ENCODE data around the gene LMO7.

LMO7 gene

GRCh38 chr13:75896271-75896670, 260.1 kb downstream of the LMO7 start:
- no peak for DNase-seq (ENCODE audit: low spot score)

- no peak for DNase-seq (ENCODE audit: low spot score)
Observed at GRCh38 chr13:75897386-75897785, 261.3 kb downstream of the LMO7 start.

DNA sequence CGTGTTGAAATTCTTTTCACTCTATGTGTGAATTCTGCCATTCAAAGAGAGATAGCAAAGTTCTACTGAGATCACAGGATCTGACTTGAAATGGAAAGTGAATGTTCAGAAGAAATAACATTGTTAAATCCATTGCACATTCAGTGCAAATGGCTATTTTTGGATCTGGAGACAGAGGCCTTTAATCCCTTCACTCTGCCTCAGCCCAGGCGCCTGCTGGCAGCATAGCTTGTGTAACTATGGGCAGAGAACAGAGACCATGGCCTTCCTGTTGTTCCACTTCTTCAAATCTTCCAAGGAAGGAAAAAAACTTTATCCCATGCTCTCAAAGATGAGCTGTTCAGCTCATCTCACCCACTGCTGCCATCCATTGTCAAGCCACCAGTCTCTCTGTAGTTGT, 265.4 kb downstream of the LMO7 start:
- DNase-seq (ENCODE audit: low spot score) = no peak

DNA sequence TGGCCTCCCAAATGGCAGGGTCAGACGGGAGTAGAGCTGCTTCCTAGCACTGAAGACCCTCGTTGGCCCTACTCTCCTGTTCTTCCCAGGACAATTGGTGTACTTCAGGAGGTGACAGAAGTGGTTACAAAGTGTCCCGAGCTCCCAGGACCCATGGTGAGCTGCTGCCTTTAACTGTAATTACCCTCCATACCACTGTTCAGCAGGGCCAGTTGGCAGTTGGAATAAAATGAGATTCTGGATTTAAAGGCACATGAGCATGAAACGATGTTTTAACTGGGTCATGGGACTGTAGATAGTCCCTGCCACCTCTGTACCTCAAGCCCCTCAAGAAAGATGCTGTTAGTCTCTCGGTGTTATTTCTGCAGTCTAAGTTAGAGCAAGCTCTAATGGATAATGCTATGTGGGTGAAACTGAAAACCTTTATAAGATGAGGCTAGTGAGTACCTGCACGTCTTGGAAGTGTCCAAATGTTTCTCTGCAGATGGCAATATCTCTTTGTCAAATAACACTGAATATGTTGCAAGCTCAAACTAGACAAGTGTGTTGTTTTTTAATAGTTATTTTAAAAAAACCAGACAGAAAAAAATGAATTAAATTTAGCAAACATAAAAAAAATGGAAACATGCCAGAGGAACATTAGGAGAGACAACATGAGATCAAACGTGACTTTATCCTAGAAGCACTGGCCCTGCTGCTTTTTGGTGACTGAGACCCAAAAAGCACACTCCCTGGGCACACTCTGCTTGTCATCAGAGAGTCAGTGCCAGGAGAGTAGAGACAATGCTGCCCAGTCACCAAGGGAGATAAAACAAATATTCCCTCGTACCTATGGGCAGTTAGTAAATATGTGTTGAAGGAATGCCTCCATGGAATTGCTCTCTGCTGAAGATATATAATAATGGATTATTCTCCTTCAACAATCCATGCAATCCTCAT, 266.3 kb downstream of the LMO7 start:
- DNase-seq (ENCODE audit: low spot score) = no peak

- DNase-seq (ENCODE audit: low spot score) = no peak
Observed at GRCh38 chr13:75904012-75904411, 267.9 kb downstream of the LMO7 start.

DNA sequence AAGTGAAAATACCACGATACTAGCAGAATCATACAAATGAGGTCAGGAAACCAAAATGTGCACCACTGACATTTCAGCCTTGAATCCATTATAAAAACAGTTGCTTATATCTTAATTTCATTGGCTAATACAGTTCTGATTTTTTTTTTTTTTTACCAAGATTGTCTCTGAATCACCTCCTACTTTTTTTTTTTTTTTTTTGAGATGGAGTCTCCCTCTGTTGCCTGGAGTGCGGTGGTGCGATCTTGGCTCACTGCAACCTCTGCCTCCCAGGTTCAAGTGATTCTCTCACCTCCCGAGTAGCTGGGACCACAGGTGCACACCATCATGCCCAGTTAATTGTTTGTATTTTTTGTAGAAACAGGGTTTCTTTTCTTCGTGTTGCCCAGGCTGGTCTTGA, 270.2 kb downstream of the LMO7 start:
- DNase-seq (ENCODE audit: low spot score) = no peak

DNA sequence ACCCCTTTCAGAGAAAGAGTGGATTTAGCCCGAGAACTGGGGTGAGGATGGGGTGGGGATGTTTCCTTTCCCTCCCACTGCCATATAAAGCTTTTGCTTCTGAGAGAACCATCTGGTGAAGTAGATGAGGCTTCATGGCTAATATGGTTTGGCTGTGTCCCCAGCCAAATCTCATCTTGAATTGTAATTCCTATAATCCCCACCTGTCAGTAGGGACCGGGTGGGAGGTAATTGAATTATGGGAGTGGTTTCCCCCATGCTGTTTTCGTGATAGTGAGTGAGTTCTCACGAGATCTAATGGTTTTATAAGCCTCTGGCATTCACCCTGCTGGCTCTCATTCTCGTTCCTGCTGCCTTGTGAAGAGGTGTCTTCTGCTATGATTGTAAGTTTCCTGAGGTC, 270.9 kb downstream of the LMO7 start:
- DNase-seq (ENCODE audit: low spot score) = no peak

DNA sequence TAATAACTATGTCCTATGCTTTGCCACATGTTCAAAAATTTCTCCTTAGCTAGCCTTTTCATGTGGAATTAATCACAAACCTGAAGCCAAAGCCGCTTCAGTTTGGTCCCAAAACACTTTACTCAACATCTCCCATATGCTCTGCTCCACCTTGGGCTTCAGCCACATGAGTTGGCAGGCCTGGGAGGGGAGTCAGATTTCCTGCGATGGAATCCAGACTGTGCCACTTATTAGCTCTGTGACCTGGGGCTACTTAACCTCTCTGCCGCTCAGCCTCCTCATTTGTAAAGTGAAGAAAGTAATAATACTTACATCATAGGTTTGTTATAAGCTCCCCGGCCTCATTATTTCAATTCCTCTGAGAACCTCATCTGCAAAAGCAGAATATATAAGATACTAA, 272.0 kb downstream of the LMO7 start:
- no peak for DNase-seq (ENCODE audit: low spot score)
